SK-N-SH treated with all-trans-retinoic acid at 6 μM for 48 hours (cell line): ENCODE results near the gene MARCHF10.

Experiments used
- ARNTL ChIP-seq: fragments of 450-650 bp; formaldehyde crosslinking; IDR thresholded peaks from 2 replicates; pipeline ENCODE4 v1.5.0; 2020; ENCODE audit warnings: low read depth, mild to moderate bottlenecking, moderate library complexity, borderline replicate concordance
- GLIS3 ChIP-seq: fragments of 250-450 bp; sonication (Bioruptor Pico); IDR thresholded peaks from 2 replicates; pipeline ENCODE4 v1.5.0; 2020; ENCODE audit warnings: mild to moderate bottlenecking, moderate library complexity
- OSR1 ChIP-seq: fragments of 250-450 bp; sonication (Bioruptor Pico); IDR thresholded peaks from 2 replicates; pipeline ENCODE4 v1.8.0; 2022; ENCODE audit warnings: moderate library complexity, mild to moderate bottlenecking, inconsistent platforms
- ZFP3 ChIP-seq: fragments of 250-450 bp; sonication (Bioruptor Pico); IDR thresholded peaks from 2 replicates; pipeline ENCODE4 v1.5.0; 2020; ENCODE audit warnings: mild to moderate bottlenecking, moderate library complexity
- ZNF70 ChIP-seq: fragments of 450-650 bp; formaldehyde crosslinking; IDR thresholded peaks from 2 replicates; pipeline ENCODE4 v1.5.0; 2020; ENCODE audit warnings: mild to moderate bottlenecking, moderate library complexity
- TF ChIP-seq, protein P1 (sequence below): fragments of 250-450 bp; sonication (Bioruptor Pico); IDR thresholded peaks from 2 replicates; pipeline ENCODE4 v1.8.0; 2020; ENCODE audit warnings: mild to moderate bottlenecking, moderate library complexity, borderline replicate concordance

DNA sequence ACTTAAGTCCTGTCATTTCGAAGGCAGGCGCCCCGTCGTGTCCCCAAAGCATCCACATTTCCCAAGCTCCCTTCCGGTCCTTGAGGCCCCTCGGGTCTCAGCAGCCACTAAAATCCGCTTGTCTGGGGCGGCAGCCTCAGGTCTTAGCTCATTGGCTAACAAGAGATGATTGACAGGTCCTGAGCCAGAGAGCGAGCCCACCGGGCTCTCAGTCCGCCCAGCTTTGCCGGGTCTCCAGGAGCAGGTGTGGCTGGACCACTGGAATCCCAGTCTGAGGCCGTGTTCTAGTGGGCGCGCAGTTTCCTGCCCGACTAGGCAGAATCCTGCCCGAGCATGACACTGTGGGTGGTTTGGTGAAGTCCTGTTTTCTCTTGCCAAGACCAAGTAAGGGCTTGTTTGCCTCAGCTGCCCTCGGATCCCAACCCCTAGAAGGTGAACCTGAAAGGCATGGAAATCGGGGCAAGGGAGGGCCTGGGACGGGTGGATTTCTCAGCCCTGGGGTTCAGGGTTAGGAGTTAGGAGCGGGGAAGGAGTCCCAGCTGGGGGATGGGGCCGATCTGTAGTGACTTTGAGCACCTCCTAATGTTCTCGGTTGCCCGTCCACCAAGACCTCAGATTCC, 137.8 kb downstream of the MARCHF10 start:
- TF ChIP-seq GLIS3 (CRISPR knock-in tag) = no peak
- TF ChIP-seq ZFP3 (CRISPR knock-in tag) = no peak
- no peak for TF ChIP-seq ZNF70 (CRISPR knock-in tag)
- TF ChIP-seq, protein P1, sequence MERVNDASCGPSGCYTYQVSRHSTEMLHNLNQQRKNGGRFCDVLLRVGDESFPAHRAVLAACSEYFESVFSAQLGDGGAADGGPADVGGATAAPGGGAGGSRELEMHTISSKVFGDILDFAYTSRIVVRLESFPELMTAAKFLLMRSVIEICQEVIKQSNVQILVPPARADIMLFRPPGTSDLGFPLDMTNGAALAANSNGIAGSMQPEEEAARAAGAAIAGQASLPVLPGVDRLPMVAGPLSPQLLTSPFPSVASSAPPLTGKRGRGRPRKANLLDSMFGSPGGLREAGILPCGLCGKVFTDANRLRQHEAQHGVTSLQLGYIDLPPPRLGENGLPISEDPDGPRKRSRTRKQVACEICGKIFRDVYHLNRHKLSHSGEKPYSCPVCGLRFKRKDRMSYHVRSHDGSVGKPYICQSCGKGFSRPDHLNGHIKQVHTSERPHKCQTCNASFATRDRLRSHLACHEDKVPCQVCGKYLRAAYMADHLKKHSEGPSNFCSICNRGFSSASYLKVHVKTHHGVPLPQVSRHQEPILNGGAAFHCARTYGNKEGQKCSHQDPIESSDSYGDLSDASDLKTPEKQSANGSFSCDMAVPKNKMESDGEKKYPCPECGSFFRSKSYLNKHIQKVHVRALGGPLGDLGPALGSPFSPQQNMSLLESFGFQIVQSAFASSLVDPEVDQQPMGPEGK = no peak
- TF ChIP-seq ARNTL (CRISPR knock-in tag) = no peak
- TF ChIP-seq OSR1 = no peak
